ENCODE measurements around the gene ISL2. TPM values are rescaled to one million over a fixed set of nuclear protein-coding genes. Genes with fewer than 3 reads are reported as not detected.
"Not testable (repeated sequence)": the region's sequence is repeated elsewhere in the genome, so short reads cannot be mapped to it uniquely, and the experiment has no call there.

The ISL2 gene
- not detected for total RNA-seq
- long read RNA-seq = 0 reads

DNA sequence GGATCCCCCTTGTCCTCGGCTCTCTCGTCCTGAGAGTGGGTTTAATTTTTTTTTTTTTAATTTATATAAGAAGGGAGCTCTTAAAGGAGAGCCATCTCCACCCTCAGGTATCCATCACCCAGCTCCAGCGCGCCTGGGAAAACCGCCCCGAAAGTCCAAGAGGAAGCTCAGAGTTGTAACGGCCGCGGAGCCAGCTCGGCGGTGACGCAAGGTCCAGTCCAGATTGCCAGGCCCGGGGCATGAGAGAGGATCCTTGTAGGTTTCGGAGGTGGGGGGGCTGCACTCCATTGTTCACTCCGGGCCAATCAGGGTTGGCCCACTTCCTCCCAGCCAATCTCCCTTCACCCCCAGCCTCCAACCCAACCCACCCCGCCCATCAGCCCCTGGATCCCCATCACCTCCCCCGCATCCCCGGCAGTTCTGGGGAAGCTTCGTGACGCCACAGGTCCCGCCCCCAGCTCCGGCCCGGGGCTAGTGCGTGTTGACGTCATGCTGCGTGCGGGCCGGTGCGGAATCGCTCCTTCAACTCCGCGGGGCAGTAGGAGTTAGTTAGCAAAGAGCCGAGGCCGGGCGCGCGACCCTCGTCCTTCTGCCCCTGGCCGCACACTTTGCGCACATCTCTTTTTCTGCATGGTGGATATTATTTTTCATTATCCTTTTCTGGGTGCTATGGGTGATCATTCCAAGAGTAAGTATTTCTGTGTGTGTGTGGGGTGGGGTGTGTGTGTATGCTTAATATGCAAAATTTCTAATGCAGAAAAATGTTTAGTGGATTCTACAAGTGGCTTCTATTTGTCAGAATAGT is at the start of gene ISL2:
Gene ISL2 (plus strand): TSS at position 520 of the 805 bp plus-strand sequence. CDS start 111 bp downstream, at position 631.
- intact Hi-C loops (cut with micrococcal nuclease) = no loop called here
- ATAC-seq = peak; percentile 12
- peak; percentile 65 for DNase-seq

DNA sequence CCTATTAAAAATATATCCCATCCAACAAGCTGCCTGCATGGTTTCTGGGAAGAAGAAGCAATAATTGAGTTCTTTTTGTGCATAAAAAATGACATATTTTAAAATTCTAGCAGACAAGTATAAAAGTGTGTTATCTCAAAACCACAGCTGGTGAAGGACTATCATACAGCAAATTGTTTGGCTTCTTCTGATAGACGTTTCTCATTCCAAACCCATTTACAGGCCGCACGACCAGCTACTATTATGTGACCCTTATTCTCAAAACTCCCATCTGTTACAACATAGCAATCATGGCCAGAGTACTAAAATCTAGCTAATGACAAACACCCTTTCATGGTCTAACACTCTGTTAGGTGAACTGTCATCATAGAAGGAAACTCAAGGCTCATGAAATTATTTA is 47.0 kb upstream of the ISL2 start:
- intact Hi-C loops (cut with micrococcal nuclease) = no loop called here
- ATAC-seq = no peak

DNA sequence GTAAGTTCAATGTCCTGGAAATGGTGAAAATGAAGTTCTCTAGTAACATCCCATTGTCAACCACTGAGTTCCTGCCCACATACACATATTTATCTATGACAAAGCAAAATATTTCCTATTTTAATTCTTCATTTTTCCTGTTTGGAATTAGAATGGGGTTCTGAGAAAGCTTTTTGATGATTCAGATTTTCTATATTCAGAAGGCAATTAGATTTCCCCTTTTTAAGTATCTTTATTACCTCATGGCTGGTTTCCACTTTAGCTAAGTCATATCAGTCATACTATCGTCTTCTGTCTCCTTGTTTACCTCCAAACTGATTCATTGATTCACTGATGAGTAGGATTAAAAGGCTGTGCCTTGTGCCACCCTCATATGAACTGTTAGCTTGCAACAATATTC is 43.2 kb upstream of the ISL2 start:
- ATAC-seq = no peak
- DNase-seq = no peak
- intact Hi-C loops (cut with micrococcal nuclease) = no loop called here

More for the DNA sequence above, 47.0 kb upstream of the ISL2 start:
- no peak for DNase-seq

DNA sequence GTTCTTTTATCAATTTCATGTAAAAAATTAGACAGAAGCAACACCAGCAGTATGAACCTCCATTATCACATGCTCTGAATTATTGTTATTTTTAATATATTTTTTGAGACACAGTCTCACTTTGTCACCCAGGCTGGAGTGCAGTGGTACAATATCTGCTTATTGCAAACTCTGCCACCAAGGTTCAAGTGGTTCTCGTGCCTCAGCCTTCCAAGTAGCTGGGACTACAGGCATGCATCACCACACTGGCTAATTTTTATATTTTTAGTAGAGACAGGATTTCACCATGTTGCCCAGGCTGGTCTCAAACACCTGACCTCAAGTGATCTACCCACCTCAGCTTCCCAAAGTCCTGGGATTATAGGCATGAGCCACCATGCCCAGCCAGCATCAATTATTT is 42.1 kb upstream of the ISL2 start:
- intact Hi-C loops (cut with micrococcal nuclease); DNase-seq: not testable (repeated sequence)
- peak; percentile 61 for ATAC-seq

DNA sequence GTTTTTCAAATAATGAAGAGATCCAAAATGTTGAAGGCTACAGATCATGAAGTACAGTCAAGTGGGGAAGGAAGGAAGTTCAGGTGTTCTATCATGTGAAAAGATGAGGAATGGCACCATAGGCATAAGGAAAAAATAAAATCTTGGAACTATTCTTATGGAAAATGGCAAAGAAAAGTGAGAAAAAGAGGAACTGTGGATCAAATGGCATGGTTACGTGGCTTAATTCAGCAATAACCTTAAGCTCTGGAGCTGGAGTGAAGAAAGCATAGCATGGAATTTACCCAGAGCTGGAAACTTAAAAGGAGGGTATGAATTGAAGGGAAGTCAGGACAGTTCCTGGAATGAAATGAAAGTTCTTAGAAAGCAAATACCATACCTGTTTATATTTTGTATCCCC is 39.7 kb upstream of the ISL2 start:
- DNase-seq (no peak), ATAC-seq (no peak)
- intact Hi-C loops (cut with micrococcal nuclease) = no loop called here

DNA sequence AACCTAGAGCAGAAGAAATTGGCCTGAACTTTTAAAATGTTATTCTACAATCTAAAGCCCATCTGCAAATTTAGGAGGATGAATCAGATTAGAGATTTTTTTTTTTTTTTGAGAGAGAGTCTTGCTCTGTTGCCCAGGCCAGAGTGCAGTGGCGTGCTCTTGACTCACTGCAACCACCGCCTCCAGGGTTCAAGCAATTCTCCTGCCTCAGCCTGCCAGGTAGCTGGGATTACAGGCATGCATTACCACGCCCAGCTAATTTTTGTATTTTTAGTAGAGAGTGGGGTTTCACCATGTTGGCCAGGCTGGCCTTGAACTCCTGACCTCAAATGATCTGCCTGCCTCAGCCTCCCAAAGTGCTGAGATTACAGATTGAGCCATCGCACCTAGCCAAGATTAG is 38.6 kb upstream of the ISL2 start:
- DNase-seq; ATAC-seq; intact Hi-C loops (cut with micrococcal nuclease): not testable (repeated sequence)

DNA sequence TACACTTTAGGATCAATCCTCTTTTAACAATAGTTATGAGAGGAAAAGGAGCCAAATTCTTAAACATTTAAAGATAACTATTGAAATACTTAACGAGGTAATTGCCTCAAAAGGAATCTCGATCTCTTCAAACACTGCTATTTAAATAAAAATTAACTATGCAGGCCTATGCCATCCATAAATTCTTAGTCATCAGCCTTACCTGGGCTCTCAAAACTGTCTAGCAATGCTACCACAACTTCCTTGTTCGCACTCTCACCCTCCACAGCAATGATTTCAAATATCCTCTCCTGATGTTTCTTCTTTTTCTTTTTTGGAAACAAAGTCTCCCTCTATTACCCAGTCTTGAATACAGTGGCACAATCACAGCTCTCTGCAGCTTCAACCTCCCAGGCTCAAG is 37.6 kb upstream of the ISL2 start:
- DNase-seq (no peak), ATAC-seq (no peak)
- intact Hi-C loops (cut with micrococcal nuclease) = no loop called here

DNA sequence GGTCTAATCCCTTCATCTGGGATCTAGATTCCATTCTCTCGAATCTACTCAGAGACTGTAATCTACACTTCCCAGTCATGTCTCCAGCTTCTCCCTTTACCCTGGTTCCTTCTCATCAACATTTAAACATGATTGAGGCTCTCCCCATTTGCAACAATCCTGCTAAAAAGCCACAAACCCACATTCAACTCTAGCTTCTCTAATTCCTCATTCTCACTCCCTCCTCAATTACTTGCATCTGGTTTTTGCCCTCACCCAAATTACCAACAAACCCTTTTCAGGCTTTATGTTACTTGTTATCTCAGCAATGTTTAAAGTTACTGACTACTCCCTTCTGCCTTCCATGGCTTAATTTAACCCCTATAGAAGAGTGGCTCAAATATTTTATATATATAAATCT is 36.8 kb upstream of the ISL2 start:
- ATAC-seq (no peak), DNase-seq (no peak)
- intact Hi-C loops (cut with micrococcal nuclease) = no loop called here

DNA sequence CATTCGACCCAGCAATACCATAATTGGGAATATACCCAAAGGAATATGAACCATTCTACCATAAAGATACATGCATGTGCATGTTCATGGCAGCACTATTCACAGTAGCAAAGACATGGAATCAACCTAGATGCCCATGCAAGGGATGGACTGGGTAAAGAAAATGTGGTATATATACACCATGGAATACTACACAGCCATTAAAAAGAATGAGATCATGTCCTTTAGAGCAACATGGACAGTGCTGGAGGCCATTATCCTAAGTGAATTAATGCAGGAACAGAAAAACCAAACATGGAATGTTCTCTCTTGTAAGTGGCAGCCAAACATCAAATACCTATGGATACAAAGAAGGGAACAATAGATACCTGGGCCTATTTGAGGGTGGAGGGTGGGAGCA is 32.7 kb upstream of the ISL2 start:
- DNase-seq (no peak), ATAC-seq (no peak)
- intact Hi-C loops (cut with micrococcal nuclease) = no loop called here

DNA sequence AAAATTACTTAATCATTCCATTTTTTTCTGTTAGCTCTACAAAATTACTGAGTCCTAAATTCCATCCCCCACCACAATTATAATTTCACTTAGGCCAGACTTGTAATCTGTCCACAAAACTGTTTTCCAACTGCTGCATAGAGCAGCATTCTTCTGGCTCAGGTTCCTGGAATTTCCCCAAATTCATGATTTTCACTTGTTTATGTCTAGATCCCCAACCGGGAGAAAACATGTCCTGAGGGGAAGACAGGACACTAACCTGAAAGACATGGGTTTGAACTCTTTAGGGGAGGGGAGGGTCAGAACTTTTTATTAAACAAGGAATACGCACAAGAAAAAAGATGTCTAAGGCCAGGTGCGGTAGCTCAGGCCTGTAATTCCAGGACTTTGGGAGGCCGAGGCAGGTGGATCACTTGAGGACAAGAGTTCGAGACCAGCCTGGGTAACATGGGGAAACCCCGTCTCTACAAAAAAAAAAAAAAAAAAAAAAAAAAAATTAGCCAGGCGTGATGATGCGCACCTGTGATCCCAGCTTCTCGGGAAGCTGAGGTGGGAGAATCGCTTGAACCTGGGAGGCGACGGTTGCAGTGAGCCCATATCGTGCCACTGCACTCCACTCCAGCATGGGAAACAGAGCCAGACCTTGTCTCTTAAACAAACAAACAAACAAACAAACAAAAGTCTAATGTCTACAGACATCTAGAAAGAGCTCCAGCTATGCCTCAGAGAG is 26.8 kb upstream of the ISL2 start:
- intact Hi-C loops (cut with micrococcal nuclease) = no loop called here
- DNase-seq (no peak), ATAC-seq (no peak)

DNA sequence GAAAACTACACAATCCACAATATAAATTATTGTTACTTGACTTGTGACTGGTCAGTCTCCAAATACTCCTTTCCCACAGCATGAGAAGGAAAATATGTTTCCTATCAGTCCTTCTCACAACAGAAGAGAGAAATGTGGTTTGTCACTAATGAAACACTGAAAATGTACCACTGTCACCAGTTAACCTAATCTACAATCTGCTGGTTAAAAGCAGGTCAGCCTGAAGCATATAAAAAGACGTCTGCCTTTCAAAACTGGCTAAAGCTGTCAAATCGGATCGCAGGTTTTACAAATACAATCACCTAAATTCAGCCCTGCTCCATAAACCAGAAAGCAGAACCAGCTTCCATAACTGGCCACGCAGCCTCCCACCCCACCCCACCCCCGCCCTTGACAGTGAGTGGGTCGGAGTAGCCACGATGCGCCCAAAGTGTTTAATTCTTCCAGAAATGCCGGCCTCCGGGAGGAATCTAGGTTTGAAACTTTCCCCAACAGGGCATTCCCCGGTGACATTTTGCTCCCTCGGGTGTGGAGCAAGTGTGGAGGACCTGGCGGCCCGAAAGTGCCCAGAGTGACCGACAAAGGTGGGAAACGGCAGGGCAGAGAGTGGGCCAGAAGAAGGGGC is 26.0 kb upstream of the ISL2 start:
- intact Hi-C loops (cut with micrococcal nuclease) = no loop called here
- DNase-seq = no peak
- peak; percentile 42 for ATAC-seq

DNA sequence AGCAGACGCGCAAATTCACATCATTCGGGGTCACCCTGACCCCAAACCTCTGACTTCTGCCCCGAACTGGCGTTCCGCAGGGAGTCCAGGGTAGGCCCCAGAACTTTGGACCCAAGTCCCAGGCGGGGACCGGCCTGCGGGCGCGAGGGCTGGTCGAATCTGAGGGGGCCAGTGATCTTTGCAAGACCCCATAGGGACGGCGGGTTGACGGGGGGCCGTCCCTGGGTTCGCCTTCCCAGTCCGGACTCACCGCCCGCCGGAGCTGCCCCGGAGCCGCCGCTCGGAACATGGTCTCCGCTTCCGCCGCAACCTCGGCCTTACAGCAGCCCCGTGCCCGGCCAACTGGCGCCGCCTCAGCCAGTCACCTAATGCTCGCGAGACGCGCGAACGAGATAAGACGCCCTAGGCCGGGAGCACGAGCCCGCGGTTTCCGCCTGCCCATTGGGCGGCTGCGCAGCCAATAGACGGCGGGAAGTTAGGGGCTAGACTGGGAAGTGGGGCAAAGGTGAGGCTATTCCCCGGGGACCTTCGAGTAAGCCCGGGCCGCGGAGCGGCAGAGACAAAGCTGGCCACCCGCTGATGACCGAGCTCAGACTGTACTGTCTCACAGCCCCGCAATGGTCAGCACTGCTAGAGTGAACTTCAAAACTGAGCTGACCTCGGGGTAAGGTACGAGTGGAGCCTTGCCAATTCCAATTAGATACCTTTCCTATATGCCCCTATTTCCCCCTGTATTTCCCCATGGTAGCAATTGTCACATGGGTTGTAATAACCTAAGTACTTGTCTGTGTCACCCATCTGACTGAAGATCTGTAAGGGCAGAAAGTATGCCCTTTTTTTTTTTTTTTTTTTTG is 25.2 kb upstream of the ISL2 start, which contains the start of gene ETFA:
Gene ETFA (minus strand): TSS at position 370 of the 854 bp plus-strand sequence. CDS start 81 bp downstream, at position 289.
- intact Hi-C loops (cut with micrococcal nuclease) = no loop called here

DNA sequence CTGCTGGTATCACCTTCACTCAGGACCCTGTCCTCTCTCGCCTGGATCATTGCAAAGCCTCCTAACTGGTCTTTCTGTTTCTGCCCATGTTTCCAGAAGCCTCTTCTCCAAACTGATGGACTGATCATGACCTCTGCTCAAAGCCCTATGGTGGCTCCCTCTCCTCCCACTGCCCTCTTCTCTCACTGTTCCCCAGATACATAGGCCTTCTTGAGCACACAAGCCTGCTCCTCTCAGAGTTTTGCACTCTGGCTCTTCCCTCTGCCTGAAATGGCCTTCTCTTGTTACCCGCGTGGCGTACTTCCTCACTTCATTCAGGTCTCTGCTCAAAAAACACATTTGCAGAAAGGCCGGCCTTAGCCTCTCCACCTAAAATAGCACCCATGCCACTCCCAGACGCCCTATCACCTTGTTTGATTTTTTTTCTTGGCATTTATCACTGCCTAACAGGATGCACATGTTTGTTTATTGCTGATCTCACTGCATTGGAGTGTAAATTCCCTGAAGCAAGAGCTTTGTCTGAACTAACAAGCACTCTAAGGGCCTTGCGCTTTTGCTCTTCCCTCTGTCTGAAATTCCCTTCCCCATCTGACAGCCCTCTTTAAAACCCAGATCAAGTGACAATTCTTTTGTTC is 23.9 kb upstream of the ISL2 start:
- intact Hi-C loops (cut with micrococcal nuclease) = no loop called here
- ATAC-seq (no peak), DNase-seq (no peak)

More for the DNA sequence above, 25.2 kb upstream of the ISL2 start, which contains the start of gene ETFA:
- DNase-seq = peak; percentile 99
- ATAC-seq = peak; percentile 98

DNA sequence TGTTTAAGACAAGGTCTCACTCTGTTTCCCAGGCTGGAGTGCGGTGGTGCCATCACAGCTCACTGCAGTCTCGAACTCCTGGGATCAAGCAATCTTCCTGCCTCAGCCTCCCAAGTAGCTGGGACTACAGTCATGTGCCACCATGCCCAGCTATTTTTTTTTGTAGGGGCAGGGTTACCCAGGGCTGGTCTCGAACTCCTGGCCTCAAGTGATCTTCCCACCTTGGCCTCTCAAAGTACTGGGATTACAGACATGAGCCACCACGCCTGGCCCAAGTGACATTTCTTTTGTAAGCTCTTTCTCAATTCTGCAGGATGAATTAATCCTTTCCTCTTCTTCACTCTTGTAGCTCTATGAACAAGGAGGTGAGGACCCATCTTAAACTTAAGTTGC is 23.4 kb upstream of the ISL2 start:
- DNase-seq, ATAC-seq: not testable (repeated sequence)

DNA sequence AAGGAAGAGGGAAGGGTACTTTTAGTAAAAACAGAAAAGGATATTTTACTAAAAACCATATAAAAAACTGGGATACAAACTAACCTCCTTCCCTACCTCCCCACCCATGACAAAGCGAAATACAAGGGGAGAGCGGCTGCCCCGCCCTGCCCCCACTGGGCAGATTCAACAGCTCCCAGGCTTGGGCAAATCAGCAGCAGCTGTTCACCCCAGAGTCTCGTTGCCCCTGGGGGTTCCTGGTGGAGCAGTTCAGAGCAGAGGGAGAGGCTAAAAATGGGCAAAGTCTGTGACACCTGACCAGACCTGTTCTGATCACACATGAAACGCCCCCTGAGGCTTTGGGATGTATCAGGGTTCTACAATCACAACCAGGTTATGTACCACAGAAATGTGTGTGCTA is 22.8 kb upstream of the ISL2 start:
- no peak for DNase-seq
- intact Hi-C loops (cut with micrococcal nuclease) = no loop called here
- no peak for ATAC-seq

More for the DNA sequence above, 23.4 kb upstream of the ISL2 start:
- intact Hi-C loops (cut with micrococcal nuclease) = not testable (repeated sequence)

DNA sequence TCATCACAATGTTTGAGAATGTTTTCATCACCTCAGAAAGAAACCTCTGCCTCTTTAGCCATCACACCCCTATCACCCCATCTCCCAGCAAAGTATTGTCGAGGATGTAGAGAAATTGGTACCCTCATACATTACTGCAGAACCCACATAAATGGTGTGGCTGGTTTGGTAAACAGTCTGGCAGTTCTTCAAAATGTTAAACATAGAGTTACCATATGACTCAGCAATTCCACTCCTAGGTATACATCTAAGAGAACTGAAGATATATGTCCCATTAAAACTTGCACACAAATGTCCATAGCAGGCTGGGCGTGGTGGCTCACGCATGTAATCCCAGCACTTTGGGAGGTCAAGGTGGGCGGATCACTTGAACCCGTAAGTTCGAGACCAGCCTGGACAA is 16.6 kb upstream of the ISL2 start:
- intact Hi-C loops (cut with micrococcal nuclease) = no loop called here
- ATAC-seq = no peak
- DNase-seq = no peak

DNA sequence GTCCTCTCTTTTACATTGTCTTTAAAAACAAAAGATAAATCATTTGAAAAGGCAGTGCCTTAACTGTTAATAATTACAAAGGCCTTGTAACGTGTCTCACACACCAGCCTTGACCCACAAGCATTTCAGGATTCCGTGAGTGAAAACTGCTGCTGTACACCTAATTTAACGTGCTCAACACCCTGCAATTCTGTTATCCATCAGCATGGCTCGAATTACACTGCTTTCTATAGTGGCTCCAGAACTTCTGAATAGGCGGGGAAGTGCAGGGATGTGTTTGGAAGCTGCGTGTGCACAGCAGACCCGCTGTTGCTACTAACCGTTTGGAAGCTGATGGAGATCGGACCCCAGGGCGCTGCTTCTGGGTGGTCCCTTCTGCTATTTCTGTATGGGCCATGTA is 15.4 kb upstream of the ISL2 start:
- ATAC-seq = no peak

DNA sequence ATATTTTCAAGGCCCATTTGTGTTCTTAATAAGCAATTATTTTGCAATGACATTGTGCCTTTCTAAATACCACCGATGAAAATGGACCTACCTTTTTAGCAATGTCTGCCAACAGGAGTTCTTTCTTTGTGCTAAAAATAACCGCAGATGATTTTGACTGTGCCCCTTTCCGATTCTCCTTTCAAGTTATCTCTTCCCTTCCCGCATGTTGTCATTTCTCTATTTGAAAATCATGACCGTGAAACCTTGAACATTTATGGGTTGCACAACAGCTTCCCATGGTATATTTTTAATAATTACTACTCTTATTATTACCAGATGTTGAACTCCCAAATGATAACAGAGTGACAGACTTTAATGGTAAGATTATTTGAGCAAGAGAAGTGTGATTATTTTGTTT is 15.0 kb upstream of the ISL2 start:
- ATAC-seq = peak; percentile 33
- intact Hi-C loops (cut with micrococcal nuclease) = no loop called here
- DNase-seq = no peak

More for the DNA sequence above, 15.4 kb upstream of the ISL2 start:
- intact Hi-C loops (cut with micrococcal nuclease) = no loop called here
- no peak for DNase-seq

DNA sequence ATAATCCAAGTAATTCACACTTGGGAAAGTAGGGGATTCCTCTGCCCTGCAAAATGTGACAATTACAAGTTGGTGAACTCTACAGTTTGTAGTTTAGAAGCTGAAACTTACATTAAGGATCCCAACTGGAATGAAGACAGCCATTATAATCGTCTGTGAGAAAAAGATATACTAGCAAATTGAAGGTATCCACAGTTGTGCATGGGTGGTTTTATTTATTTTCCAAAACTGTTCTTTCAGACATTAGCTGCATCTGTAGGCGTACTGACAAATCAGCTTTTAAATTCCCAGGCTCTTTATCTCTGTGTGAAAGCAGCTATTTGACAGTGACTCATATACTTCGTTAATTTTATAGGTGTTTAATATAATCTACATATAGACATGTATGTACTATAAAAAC is 12.5 kb upstream of the ISL2 start:
- intact Hi-C loops (cut with micrococcal nuclease) = no loop called here
- DNase-seq (no peak), ATAC-seq (no peak)

Data from left ventricle myocardium superior (tissue), 1 donor.